Hepatocyte (in vitro differentiated cells): Measurements from ENCODE around the gene HTT.

Source experiments
- CTCF ChIP-seq: fragments of 200-600 bp; sonication (generic); IDR thresholded peaks from 2 replicates; pipeline ENCODE4 v1.5.1; 2016; ENCODE audit warnings: antibody characterized with exemption, mild to moderate bottlenecking; ENCODE audit not compliant: poor library complexity
- EZH2 ChIP-seq: fragments of 200-600 bp; sonication (generic); IDR thresholded peaks from 2 replicates; pipeline ENCODE4 v1.6.1; 2016; ENCODE audit warnings: antibody characterized with exemption, mild to moderate bottlenecking, borderline replicate concordance

DNA sequence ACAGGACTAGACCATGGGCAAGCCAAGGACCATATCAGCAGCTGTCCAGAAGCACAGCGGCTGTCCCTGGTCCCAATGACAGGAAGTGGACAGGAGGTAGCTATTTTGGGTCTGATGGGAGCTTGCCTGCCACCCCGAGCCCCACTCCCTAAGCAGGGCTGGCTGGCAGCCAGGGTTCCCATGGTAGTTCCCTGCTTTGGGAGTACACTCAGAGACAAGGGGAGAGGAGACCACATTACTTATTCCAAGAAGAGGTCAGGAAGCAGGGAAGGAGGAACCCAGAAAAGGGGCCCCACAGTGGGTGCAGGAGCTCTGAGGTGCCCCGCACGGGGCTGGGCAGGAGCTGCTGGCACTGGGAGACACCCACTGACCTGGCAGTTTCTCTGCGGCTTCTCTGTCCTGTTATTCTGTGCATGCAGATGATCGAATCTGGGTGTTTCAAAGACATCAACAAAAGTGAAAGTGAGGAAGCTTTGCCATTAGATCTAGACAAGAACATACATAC, 36.5 kb upstream of the HTT start:
- TF ChIP-seq CTCF = no peak
- TF ChIP-seq EZH2 = no peak
